Osteoblast (primary cell): Measurements from ENCODE around the gene GXYLT1. TPM values are rescaled to one million over a fixed set of nuclear protein-coding genes. Genes with fewer than 3 reads are reported as not detected.
A peak's percentile ranks its signal among the peaks of the same experiment; 100 is the strongest.

Experiments
- DNase-seq: peaks from one replicate; pipeline ENCODE4 v3.0.0; 2011; ENCODE audit warnings: low spot score, mixed read lengths; ENCODE audit not compliant: insufficient read length; ENCODE audit errors: missing footprints
- H2AFZ ChIP-seq: 2 replicates; pipeline ENCODE4 v1.6.0; 2011; ENCODE audit warnings: mild to moderate bottlenecking, low read length
- H3K27ac ChIP-seq: 2 replicates; pipeline ENCODE4 v1.5.1; 2011; ENCODE audit warnings: mild to moderate bottlenecking, low read depth, low read length, moderate library complexity
- H3K27me3 ChIP-seq: 2 replicates; pipeline ENCODE4 v1.6.0; 2012; ENCODE audit warnings: mild to moderate bottlenecking, control low read depth, inconsistent platforms, low read length, moderate library complexity; ENCODE audit not compliant: insufficient read depth
- H3K36me3 ChIP-seq: 2 replicates; pipeline ENCODE4 v1.5.1; 2011; ENCODE audit warnings: mild to moderate bottlenecking, low read length, control low read depth, moderate library complexity; ENCODE audit not compliant: insufficient read depth
- H3K4me1 ChIP-seq: 2 replicates; pipeline ENCODE4 v1.5.1; 2011; ENCODE audit warnings: mild to moderate bottlenecking, low read length, control low read depth, moderate library complexity; ENCODE audit not compliant: insufficient read depth
- H3K4me2 ChIP-seq: 2 replicates; pipeline ENCODE4 v1.6.0; 2011; ENCODE audit warnings: mild to moderate bottlenecking, low read length; ENCODE audit not compliant: insufficient read depth
- H3K4me3 ChIP-seq: fragments of 200-600 bp; sonication (generic); 3 replicates; pipeline ENCODE4 v1.5.1; 2012; ENCODE audit warnings: mild to moderate bottlenecking, low read length, inconsistent platforms; ENCODE audit not compliant: insufficient read depth
- H3K79me2 ChIP-seq: 2 replicates; pipeline ENCODE4 v1.6.0; 2012; ENCODE audit warnings: mild to moderate bottlenecking, low read length, control low read depth, inconsistent platforms; ENCODE audit not compliant: insufficient read depth
- H3K9me3 ChIP-seq: 2 replicates; pipeline ENCODE4 v1.5.1; 2011; ENCODE audit warnings: low read depth, low read length, control low read depth
- H4K20me1 ChIP-seq: 2 replicates; pipeline ENCODE4 v1.6.0; 2012; ENCODE audit warnings: mild to moderate bottlenecking, low read length, control low read depth; ENCODE audit not compliant: insufficient read depth
- CTCF ChIP-seq: IDR thresholded peaks from 2 replicates; pipeline ENCODE4 v1.5.1; 2011; ENCODE audit warnings: mild to moderate bottlenecking, low read depth, low read length, moderate library complexity; ENCODE audit errors: extremely low read depth
- total RNA-seq: library from RNA; depleted of rRNA; stranded (reverse); fragments of >200 nt; gene quantifications from 2 replicates; pipeline ENCODE4 v1.2.3, GENCODE V29; 2012

GXYLT1 gene
- total RNA-seq, 1 donor: 7.6 TPM

- peak; percentile 87 for DNase-seq
- TF ChIP-seq CTCF: no peak
- H3K27ac ChIP-seq: no peak overlapping the region
Observed at GRCh38 chr12:42140901-42141300, 3.8 kb downstream of the GXYLT1 start.

GRCh38 chr12:42135259-42135814, 9.3 kb downstream of the GXYLT1 start:
- Histone ChIP-seq H3K27me3 (no peaks in the 10 kb centered on the region), H4K20me1 (peaks cover under 1% of the 10 kb centered on the region), H3K9me3 (no peaks in the 10 kb centered on the region), H3K4me1 (peaks cover 22% of the 10 kb centered on the region), H3K79me2 (peaks cover 83% of the 10 kb centered on the region), H2AFZ (no peak overlapping the region), H3K36me3 (no peaks in the 10 kb centered on the region), H3K27ac (peak overlapping the region; percentile 32), H3K4me2 (peak overlapping the region; percentile 22), H3K4me3 (no peak overlapping the region)
- DNase-seq: no peak
- TF ChIP-seq CTCF: no peak

More at GRCh38 chr12:42140901-42141300, 3.8 kb downstream of the GXYLT1 start:
- peaks cover 9% of the 10 kb centered on the region for H4K20me1 ChIP-seq
- H2AFZ ChIP-seq: no peak overlapping the region
- H3K4me2 ChIP-seq: peak overlapping the region; percentile 26
- no peaks in the 10 kb centered on the region for H3K27me3 ChIP-seq
- no peak overlapping the region for H3K4me3 ChIP-seq
- peaks cover 80% of the 10 kb centered on the region for H3K79me2 ChIP-seq
- H3K9me3 ChIP-seq: no peaks in the 10 kb centered on the region
- H3K4me1 ChIP-seq: peaks cover 16% of the 10 kb centered on the region
- no peaks in the 10 kb centered on the region for H3K36me3 ChIP-seq

- Histone ChIP-seq H3K27me3 (no peaks in the 10 kb centered on the region), H3K36me3 (no peaks in the 10 kb centered on the region), H3K9me3 (no peaks in the 10 kb centered on the region), H3K27ac (peak overlapping the region; percentile 86), H2AFZ (no peak overlapping the region), H3K79me2 (peaks cover 72% of the 10 kb centered on the region), H3K4me1 (peaks cover 28% of the 10 kb centered on the region), H3K4me3 (peak overlapping the region; percentile 67), H3K4me2 (peak overlapping the region; percentile 87), H4K20me1 (no peaks in the 10 kb centered on the region)
- peak; percentile 81 for DNase-seq
- TF ChIP-seq CTCF: no peak
Observed at GRCh38 chr12:42130672-42131402, 13.8 kb downstream of the GXYLT1 start.

- Histone ChIP-seq H3K27ac (peak overlapping the region; percentile 86), H3K9me3 (no peaks in the 10 kb centered on the region), H3K36me3 (no peaks in the 10 kb centered on the region), H3K79me2 (peaks cover 75% of the 10 kb centered on the region), H3K27me3 (no peaks in the 10 kb centered on the region), H3K4me2 (peak overlapping the region; percentile 87), H4K20me1 (peaks cover 2% of the 10 kb centered on the region), H2AFZ (no peak overlapping the region), H3K4me3 (no peak overlapping the region), H3K4me1 (peaks cover 20% of the 10 kb centered on the region)
- DNase-seq: peak; percentile 64
- TF ChIP-seq CTCF: peak; percentile 92
Observed at GRCh38 chr12:42129595-42130204, 15.0 kb downstream of the GXYLT1 start.
